Subcutaneous adipose tissue (tissue), 4 donors: Measurements from ENCODE around the gene TPPP2. TPM values are rescaled to one million over a fixed set of nuclear protein-coding genes. Genes with fewer than 3 reads are reported as not detected.

Experiments
- CTCF ChIP-seq: fragments of 450-650 bp; IDR thresholded peaks from one replicate; pipeline ENCODE4 v1.5.1; 2016; ENCODE audit warnings: low read depth, mild to moderate bottlenecking, control low read depth, antibody characterized with exemption, moderate library complexity
- total RNA-seq, 4 donors: library from RNA; depleted of rRNA; stranded (reverse); fragments of >200 nt; gene quantifications; one replicate each; pipeline ENCODE4 v1.1.0, GENCODE V29; 2016

Gene TPPP2
- total RNA-seq, 4 donors from 2014 or later, result not detected

GRCh38 chr14:21025371-21026273, 4.4 kb upstream of the TPPP2 start:
- TF ChIP-seq CTCF, result no peak

- no peak for TF ChIP-seq CTCF
Observed at GRCh38 chr14:21026274-21026987, 3.6 kb upstream of the TPPP2 start.

GRCh38 chr14:21026988-21027315, 3.1 kb upstream of the TPPP2 start:
- TF ChIP-seq CTCF, result no peak

GRCh38 chr14:21030531-21030930, 514 bp downstream of the TPPP2 start:
- no peak for TF ChIP-seq CTCF

- TF ChIP-seq CTCF, result no peak
Observed at GRCh38 chr14:21032326-21033132, 2.5 kb downstream of the TPPP2 start.

GRCh38 chr14:21033133-21033698, 3.2 kb downstream of the TPPP2 start:
- no peak for TF ChIP-seq CTCF
